GM12891 (cell line): ENCODE data around the gene TNFRSF13B.
A peak's percentile ranks its signal among the peaks of the same experiment; 100 is the strongest.

Experiments used
- DNase-seq: peaks from one replicate; pipeline ENCODE4 v3.0.0; 2011; ENCODE audit warnings: low spot score; ENCODE audit not compliant: insufficient read length
- FAIRE-seq: peaks from 2 replicates; lab custom pipeline; 2011; peaks lifted over from hg19 to GRCh38; lab: Jason Lieb, UNC
- PAX5 ChIP-seq: IDR thresholded peaks from 2 replicates; pipeline ENCODE4 v1.6.1; 2011; ENCODE audit warnings: low read length, moderate library complexity, mild to moderate bottlenecking; ENCODE audit not compliant: insufficient read depth, severe bottlenecking
- POLR2A ChIP-seq: IDR thresholded peaks from 2 replicates; pipeline ENCODE4 v1.6.1; 2011; ENCODE audit warnings: low read depth, low read length, control low read depth
- POLR2AphosphoS5 ChIP-seq: IDR thresholded peaks from 2 replicates; pipeline ENCODE4 v1.6.1; 2011; ENCODE audit warnings: low read depth, low read length, control low read depth
- POU2F2 ChIP-seq: IDR thresholded peaks from 2 replicates; pipeline ENCODE4 v1.6.1; 2011; ENCODE audit warnings: low read depth, mild to moderate bottlenecking, control low read depth, low read length, moderate library complexity
- SPI1 ChIP-seq: IDR thresholded peaks from 2 replicates; pipeline ENCODE4 v1.6.1; 2011; ENCODE audit warnings: low read depth, low read length, control low read depth
- TAF1 ChIP-seq: IDR thresholded peaks from 2 replicates; pipeline ENCODE4 v1.6.1; 2011; ENCODE audit warnings: low read depth, low read length, control low read depth

TNFRSF13B gene

GRCh38 chr17:16935241-16935663 is 36.7 kb downstream of the TNFRSF13B start:
- FAIRE-seq = no peak
- TF ChIP-seq PAX5 (no peak), POLR2AphosphoS5 (no peak), TAF1 (no peak), POLR2A (no peak), SPI1 (no peak), POU2F2 (no peak)
- no peak for DNase-seq

GRCh38 chr17:16934836-16935235 is 37.1 kb downstream of the TNFRSF13B start:
- FAIRE-seq (peak; percentile 70), DNase-seq (no peak)
- TF ChIP-seq TAF1 (no peak), POLR2A (no peak; the same call in 1 of the 2 replicates), POU2F2 (no peak), PAX5 (no peak), SPI1 (no peak), POLR2AphosphoS5 (no peak)

GRCh38 chr17:16934133-16934795 is 37.7 kb downstream of the TNFRSF13B start:
- DNase-seq = no peak
- no peak for FAIRE-seq
- no peak for TF ChIP-seq POLR2AphosphoS5
- TF ChIP-seq PAX5 = no peak
- TF ChIP-seq POLR2A = no peak
- no peak for TF ChIP-seq SPI1
- no peak for TF ChIP-seq POU2F2
- no peak for TF ChIP-seq TAF1

GRCh38 chr17:16933317-16934132 is 38.4 kb downstream of the TNFRSF13B start:
- TF ChIP-seq POU2F2 (no peak), SPI1 (no peak), TAF1 (no peak), PAX5 (no peak), POLR2AphosphoS5 (no peak)
- DNase-seq (no peak), FAIRE-seq (no peak)

- TF ChIP-seq POLR2A = no peak
- TF ChIP-seq TAF1 = no peak
- no peak for TF ChIP-seq POU2F2
- TF ChIP-seq POLR2AphosphoS5 = no peak
- TF ChIP-seq SPI1 = no peak
- TF ChIP-seq PAX5 = no peak
- DNase-seq (no peak), FAIRE-seq (no peak)
These were observed 39.3 kb downstream of the TNFRSF13B start for GRCh38 chr17:16932611-16933010.

- no peak for DNase-seq
- TF ChIP-seq SPI1 = no peak
- no peak for TF ChIP-seq POLR2AphosphoS5
- TF ChIP-seq POLR2A = no peak
- no peak for TF ChIP-seq PAX5
- no peak for TF ChIP-seq POU2F2
- TF ChIP-seq TAF1 = no peak
- FAIRE-seq = no peak
These were observed 39.8 kb downstream of the TNFRSF13B start for GRCh38 chr17:16932156-16932555.

- DNase-seq (no peak), FAIRE-seq (no peak)
These were observed 40.4 kb downstream of the TNFRSF13B start for GRCh38 chr17:16931318-16932060.

GRCh38 chr17:16930571-16931317 is 41.2 kb downstream of the TNFRSF13B start:
- DNase-seq (no peak), FAIRE-seq (no peak)
- TF ChIP-seq POU2F2 (no peak), POLR2AphosphoS5 (no peak), SPI1 (no peak), POLR2A (no peak), PAX5 (no peak)

More at GRCh38 chr17:16931318-16932060, 40.4 kb downstream of the TNFRSF13B start:
- TF ChIP-seq TAF1 = no peak
- TF ChIP-seq POU2F2 = no peak
- TF ChIP-seq PAX5 = no peak
- TF ChIP-seq POLR2A = no peak
- no peak for TF ChIP-seq POLR2AphosphoS5
- no peak for TF ChIP-seq SPI1

GRCh38 chr17:16929757-16930520 is 42.0 kb downstream of the TNFRSF13B start:
- no peak for TF ChIP-seq POLR2AphosphoS5
- TF ChIP-seq POLR2A = no peak
- TF ChIP-seq POU2F2 = no peak
- no peak for TF ChIP-seq PAX5
- TF ChIP-seq SPI1 = no peak
- TF ChIP-seq TAF1 = no peak
- FAIRE-seq = no peak

More at GRCh38 chr17:16929757-16930520, 42.0 kb downstream of the TNFRSF13B start:
- no peak for DNase-seq
